Dermis microvascular lymphatic vessel endothelial cell (primary cell): ENCODE results near the gene UNK. TPM values are rescaled to one million over a fixed set of nuclear protein-coding genes. Genes with fewer than 3 reads are reported as not detected.
A peak's percentile ranks its signal among the peaks of the same experiment; 100 is the strongest.
"Not testable (repeated sequence)": the region's sequence is repeated elsewhere in the genome, so short reads cannot be mapped to it uniquely, and the experiment has no call there.

Source experiments
- DNase-seq, 2 donors: peaks; one replicate each; pipeline versions ENCODE4 v3.0.0 to v3.0.0-alpha.2; 2010; ENCODE audit warnings: low read depth in 2 of 2
- total RNA-seq: library from RNA; depleted of rRNA; stranded (reverse); fragments of >200 nt; gene quantifications from 2 replicates; pipeline ENCODE4 v1.2.1, GENCODE V29; 2014

UNK gene
- total RNA-seq, 1 donor from 2014 or later: 6.3 TPM

GRCh38 chr17:75870228-75870627 is 85.6 kb downstream of the UNK start:
- not testable (repeated sequence) for DNase-seq

GRCh38 chr17:75872434-75873351 is 88.1 kb downstream of the UNK start:
- DNase-seq: peak; percentile 86 to 98

- no peak for DNase-seq
Measured at GRCh38 chr17:75873587-75874322, 89.1 kb downstream of the UNK start.

- no peak for DNase-seq
Measured at GRCh38 chr17:75874323-75875181, 89.9 kb downstream of the UNK start.

Other genes with a start within 250 kb of the UNK start
- gene MYO15B, start 197.0 kb upstream of the UNK start, total RNA-seq: 5.3 and 12.3 TPM in 2 replicates
- gene SMIM5, start 151.4 kb upstream of the UNK start, total RNA-seq: under 0.01 TPM in 1 of 2 replicates, not detected in the other
- 11.2 and 11.5 TPM in 2 replicates for gene RECQL5, start 117.7 kb upstream of the UNK start, total RNA-seq
- gene SAP30BP, start 117.5 kb upstream of the UNK start, total RNA-seq: 41.2 and 44.9 TPM in 2 replicates
- 16.9 and 37.6 TPM in 2 replicates for gene ITGB4, start 63.3 kb upstream of the UNK start, total RNA-seq
- gene GALK1, start 19.6 kb upstream of the UNK start, total RNA-seq: 85.7 and 96.2 TPM in 2 replicates
- gene UNC13D, start 59.6 kb downstream of the UNK start, total RNA-seq: 2.8 and 2.9 TPM in 2 replicates
- gene WBP2, start 70.5 kb downstream of the UNK start, total RNA-seq: 22.3 and 33.9 TPM in 2 replicates
- gene TRIM47, start 93.8 kb downstream of the UNK start, total RNA-seq: 58.4 and 74.0 TPM in 2 replicates
- 23.0 and 31.9 TPM in 2 replicates for gene TRIM65, start 112.1 kb downstream of the UNK start, total RNA-seq
- 25.0 and 35.4 TPM in 2 replicates for gene MRPL38, start 120.1 kb downstream of the UNK start, total RNA-seq
- 3.5 and 3.9 TPM in 2 replicates for gene FBF1, start 156.2 kb downstream of the UNK start, total RNA-seq
- 39.3 and 51.2 TPM in 2 replicates for gene ACOX1, start 194.4 kb downstream of the UNK start, total RNA-seq
- 20.7 and 31.5 TPM in 2 replicates for gene TEN1, start 194.4 kb downstream of the UNK start, total RNA-seq
- 0.13 and 0.76 TPM in 2 replicates for gene CDK3, start 216.0 kb downstream of the UNK start, total RNA-seq
- under 0.01 TPM in 1 of 2 replicates, not detected in the other for gene EVPL, start 242.5 kb downstream of the UNK start, total RNA-seq